ENCODE results near the gene LTBP3.

Gene LTBP3

DNA sequence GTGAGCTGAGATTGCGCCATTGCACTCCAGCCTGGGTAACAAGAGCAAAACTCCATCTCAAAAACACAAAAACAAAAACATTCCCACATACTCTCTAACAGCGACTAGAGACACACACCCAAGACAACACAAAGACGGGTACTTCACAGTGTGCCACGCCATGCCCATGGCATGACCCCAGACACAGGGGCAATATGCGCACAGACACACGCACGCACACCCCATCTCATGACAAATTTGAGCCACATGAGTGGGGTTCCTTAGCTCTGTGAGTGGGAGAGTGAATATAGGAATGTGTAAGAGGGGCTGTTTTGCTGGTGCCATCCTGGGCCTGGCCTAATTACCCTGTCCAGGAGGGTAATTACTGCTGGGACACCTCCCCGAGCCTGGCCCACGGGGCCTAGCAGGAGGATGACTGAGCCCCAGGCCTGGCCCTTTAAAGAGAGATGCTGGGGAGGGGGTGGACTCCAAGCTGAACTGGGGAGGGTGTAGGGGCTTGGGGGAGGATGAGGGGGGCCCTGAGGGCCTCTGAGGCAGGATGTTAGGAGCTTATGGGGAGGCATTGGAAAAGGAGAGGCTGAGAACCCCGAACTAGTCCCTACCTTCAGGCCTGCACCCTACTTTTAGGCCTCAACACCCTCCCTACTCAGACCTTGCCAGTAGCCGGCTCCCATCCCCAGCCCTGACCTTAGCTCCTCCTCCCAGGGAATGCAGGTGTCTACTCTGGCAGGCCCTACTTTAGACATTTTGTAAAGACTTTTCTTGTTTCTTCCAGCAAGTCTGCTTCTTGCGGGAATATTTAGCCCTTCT lies 1.5 kb downstream of the LTBP3 start:
- TF ChIP-seq, protein P1, sequence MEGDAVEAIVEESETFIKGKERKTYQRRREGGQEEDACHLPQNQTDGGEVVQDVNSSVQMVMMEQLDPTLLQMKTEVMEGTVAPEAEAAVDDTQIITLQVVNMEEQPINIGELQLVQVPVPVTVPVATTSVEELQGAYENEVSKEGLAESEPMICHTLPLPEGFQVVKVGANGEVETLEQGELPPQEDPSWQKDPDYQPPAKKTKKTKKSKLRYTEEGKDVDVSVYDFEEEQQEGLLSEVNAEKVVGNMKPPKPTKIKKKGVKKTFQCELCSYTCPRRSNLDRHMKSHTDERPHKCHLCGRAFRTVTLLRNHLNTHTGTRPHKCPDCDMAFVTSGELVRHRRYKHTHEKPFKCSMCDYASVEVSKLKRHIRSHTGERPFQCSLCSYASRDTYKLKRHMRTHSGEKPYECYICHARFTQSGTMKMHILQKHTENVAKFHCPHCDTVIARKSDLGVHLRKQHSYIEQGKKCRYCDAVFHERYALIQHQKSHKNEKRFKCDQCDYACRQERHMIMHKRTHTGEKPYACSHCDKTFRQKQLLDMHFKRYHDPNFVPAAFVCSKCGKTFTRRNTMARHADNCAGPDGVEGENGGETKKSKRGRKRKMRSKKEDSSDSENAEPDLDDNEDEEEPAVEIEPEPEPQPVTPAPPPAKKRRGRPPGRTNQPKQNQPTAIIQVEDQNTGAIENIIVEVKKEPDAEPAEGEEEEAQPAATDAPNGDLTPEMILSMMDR (IDR thresholded peaks at IDR 0.05; ENCODE audit: low read depth, low read length): no peak
- DNase-seq (ENCODE audit: low read depth in 2 of 2): no peak
- peak overlapping the region; percentile 58 to 61 for H3K4me3 ChIP-seq (replicated peaks in 1 of 2; ENCODE audit: low read depth in 2 of 2, low read length in 2 of 2)

DNA sequence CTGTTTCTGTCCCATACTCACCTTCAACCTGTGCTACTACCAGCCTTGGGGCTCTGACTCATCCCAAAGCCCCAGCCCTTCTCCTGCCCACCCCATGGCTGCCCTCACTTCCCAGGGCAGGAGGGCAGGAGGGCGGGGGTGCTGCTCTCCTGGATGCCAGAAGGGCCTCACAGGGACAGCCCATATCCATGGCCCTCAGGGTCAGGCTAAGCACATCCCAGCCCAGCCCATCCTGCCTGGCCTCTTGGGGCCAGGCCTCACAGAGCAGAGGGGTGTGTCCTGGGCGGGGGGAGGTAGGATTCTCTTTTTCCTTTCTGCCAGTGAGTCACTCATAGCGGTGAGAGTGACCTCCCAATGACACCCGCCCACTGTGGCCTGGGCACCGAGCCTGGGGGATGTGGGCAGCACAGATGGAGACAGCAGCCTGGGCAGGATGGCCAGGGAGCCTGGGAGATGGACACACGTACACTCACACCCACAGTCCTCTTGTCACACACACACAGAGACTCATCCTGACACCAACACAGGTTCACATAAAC lies 2.4 kb downstream of the LTBP3 start:
- no peak overlapping the region for H3K4me3 ChIP-seq (replicated peaks in 1 of 2; ENCODE audit: low read depth in 2 of 2, low read length in 2 of 2)
- DNase-seq (ENCODE audit: low read depth in 2 of 2): peak; percentile 82 to 83
- TF ChIP-seq, protein P1 (IDR thresholded peaks at IDR 0.05; ENCODE audit: low read depth, low read length): no peak

DNA sequence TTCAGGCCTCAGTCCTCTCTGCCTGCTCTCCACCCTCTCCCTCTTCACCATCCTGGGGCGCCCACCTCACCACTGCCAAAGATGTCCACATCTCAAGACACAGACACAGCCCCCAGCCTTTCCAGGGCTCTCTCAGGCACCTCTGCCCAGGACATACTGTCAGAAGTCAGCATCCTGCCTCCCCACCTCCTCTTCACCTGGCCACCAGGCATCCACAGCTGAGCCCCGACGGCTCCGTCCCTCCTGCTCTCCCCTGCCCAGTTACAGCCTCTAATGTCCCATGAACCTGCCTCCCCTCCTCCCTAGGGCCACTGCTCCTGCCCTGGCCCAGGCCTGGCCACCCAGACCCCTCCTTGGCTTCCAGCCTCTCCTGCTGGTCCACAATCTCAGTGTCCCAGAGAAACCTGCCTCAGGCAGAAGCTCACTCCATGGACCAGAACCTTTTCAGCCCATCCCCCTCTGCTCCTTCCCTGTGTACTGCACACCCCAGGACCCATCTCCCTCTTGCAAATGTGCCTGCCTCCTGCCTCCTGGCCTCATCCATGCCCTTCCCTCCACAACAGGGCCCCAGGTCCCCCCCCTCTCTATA lies 3.2 kb downstream of the LTBP3 start:
- H3K4me3 ChIP-seq (replicated peaks in 1 of 2; ENCODE audit: low read depth in 2 of 2, low read length in 2 of 2): no peak overlapping the region
- DNase-seq (ENCODE audit: low read depth in 2 of 2): no peak
- TF ChIP-seq, protein P1 (IDR thresholded peaks at IDR 0.05; ENCODE audit: low read depth, low read length): no peak

DNA sequence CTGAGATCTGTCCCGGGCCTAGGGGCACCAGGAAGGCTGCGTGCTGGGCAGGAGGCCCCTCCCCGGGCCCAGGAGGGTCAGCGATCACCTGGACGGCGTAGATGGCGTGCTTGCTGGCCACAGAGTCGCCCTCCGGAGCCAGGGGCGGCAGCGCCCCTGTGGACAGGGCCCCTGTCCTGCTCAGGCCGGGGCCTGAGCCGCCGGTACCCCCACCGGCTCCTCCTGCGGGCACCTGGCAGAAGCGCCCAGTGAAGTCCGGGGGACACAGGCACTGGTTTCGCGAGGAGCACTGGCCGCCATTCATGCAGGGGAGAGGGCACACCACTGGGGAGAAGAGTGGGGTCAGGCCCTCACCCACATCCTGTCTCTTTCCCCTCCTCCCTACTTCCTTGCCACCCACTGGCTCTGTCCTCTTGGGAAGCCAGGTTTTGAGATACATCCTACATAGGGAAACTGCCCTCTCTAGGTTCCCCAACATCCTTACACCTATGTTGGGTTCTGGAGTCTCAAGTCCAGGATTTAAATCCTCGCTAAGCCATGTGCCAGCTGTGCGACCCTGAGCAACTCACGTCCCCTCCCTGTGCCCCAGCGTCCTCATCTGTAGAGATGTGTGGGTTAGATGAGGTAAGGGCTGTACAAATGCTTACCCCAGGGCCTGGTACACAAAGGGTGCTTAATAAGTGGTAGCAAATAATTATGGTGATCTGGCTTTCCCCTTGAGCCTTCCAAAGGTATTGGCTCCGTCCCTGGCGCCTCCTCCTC lies 3.9 kb downstream of the LTBP3 start:
- TF ChIP-seq, protein P1 (IDR thresholded peaks at IDR 0.05; ENCODE audit: low read depth, low read length): no peak
- H3K4me3 ChIP-seq (replicated peaks in 1 of 2; ENCODE audit: low read depth in 2 of 2, low read length in 2 of 2): no peak overlapping the region

DNA sequence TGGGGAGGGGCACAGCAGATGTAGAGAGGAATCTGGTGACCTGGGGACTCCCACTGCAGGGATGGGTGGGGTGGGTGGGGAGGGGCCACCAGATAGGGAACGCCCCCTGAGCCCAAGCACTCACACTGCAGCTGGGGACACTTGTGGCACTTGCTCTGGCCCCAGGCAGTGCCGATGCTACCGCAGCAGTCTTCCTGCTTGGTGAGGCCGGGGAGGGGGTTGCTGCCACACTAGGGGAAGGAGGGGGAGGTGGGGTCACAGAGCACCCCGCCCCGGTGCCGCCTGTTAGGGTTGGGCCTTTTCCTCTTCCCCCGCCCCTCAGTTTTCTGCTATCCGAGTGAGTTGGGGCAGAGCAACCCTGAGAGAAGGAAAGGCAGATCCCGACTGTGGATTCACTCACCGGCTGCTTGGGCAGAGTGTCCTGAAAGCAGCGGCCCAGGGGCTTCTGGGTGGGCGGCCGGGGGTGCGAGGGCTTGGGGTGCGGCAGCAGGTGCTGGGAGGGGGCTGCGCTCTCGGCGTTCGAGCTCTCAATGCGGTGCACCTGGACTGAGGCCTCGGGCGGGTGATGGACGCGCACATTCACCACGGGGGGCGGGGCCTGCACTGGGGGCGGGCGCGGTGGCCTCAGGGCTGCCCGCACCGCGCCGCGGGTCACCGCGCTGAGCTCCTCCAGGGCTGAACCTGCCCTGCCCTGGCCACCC lies 4.7 kb downstream of the LTBP3 start:
- TF ChIP-seq, protein P1 (IDR thresholded peaks at IDR 0.05; ENCODE audit: low read depth, low read length): no peak
- H3K4me3 ChIP-seq (replicated peaks in 1 of 2; ENCODE audit: low read depth in 2 of 2, low read length in 2 of 2): no peak overlapping the region
- DNase-seq (ENCODE audit: low read depth in 2 of 2): no peak

More for the DNA sequence above, 3.9 kb downstream of the LTBP3 start:
- no peak for DNase-seq (ENCODE audit: low read depth in 2 of 2)

DNA sequence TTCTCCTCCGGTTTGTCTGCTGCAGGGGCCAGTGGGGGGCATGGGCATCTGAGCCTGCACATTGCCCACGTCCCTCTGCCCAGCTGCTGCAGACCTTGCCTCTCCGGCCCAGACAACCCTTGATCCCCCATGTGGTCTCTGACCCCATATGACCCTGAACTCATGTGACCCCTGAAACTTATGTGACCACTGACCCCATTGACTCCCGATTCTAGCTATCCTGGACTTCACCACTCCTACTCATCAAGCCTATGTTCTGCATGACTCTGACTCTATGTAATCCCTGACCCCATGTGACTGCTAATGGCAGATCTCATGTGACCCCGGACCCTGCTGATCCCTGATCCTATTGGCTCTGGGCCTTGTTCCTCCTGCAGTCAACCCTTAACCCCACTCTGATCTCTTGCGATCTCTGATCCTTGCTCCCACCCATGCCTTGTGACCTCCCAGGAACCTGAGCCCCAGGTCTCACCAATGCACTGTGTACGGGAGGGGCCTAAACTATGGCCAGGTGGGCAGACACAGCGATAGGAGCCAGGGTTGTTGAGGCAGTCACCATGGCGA lies 5.7 kb downstream of the LTBP3 start:
- H3K4me3 ChIP-seq (replicated peaks in 1 of 2; ENCODE audit: low read depth in 2 of 2, low read length in 2 of 2): no peak overlapping the region
- no peak for DNase-seq (ENCODE audit: low read depth in 2 of 2)
- TF ChIP-seq, protein P1 (IDR thresholded peaks at IDR 0.05; ENCODE audit: low read depth, low read length): no peak

All from cardiac fibroblast (primary cell).